NB4 (cell line): Measurements from ENCODE around the gene PLPP3.

ENCODE experiments used
- CTCF ChIP-seq: IDR thresholded peaks from one replicate; pipeline ENCODE4 v1.5.1; 2012; ENCODE audit warnings: low read depth, low read length
- POLR2A ChIP-seq: IDR thresholded peaks from 2 replicates; pipeline ENCODE4 v1.6.1; 2011; ENCODE audit warnings: mild to moderate bottlenecking; ENCODE audit not compliant: insufficient read length; ENCODE audit errors: extremely low read depth

GRCh38 chr1:56482486-56482885 is 96.9 kb downstream of the PLPP3 start:
- TF ChIP-seq CTCF = no peak
- TF ChIP-seq POLR2A = no peak
